Measurements from ENCODE around the gene TMOD1.

- TF ChIP-seq CTCF (IDR thresholded peaks at IDR 0.05 in 8 of 11, conservative IDR thresholded peaks at IDR 0.05 in 3 of 11), result no peak
- no peak for TF ChIP-seq POLR2AphosphoS5 (IDR thresholded peaks at IDR 0.05)
These were observed 52.4 kb downstream of the TMOD1 start for GRCh38 chr9:97553841-97554240.
